ENCODE measurements around the gene ITGA2B.

Gene ITGA2B

DNA sequence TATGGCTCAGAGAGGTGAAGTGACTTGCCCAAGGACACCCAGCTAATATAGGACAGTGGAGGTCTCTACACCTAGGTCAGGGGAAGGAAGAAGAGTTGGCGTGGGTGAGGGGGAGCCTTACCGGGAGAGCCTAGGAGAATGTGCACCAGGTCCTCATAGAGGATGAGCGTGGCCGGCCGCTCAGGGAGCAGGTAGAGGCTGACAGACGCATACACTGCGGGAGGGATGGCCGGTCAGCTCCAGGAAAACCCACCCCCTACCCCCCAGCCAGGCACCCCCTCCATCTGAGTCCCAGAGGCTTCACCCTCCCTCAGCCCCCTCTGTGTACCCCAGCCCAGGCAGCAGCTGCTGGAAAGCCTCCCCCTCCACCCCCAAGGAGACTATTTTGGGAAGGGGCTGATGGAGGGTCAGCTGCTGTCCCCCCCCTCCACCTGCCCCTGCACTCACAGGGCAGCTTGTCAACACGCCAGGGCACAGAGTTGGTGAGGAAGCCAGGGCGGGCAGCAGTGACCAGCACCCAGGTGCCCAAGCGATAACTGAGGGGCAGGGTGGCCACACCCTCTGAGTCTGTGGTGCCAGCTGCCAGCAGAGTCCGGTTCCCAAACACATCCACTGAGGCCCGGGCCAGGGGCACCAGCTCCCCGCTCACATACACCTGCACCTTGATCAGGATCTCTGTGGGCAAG lies 29.8 kb downstream of the ITGA2B start:
- no peak overlapping the region for H3K4me3 ChIP-seq (ENCODE audit: low read length in 2 of 2)
- H3K27me3 ChIP-seq (ENCODE audit: control insufficient read depth in 1 of 2, insufficient read depth in 2 of 2, low read length in 2 of 2), result peaks cover 0 to 4% of the 10 kb centered on the region in 2 donors
- H3K9me3 ChIP-seq (ENCODE audit: control insufficient read depth in 2 of 2, low read length in 2 of 2), result no peaks in the 10 kb centered on the region
- H3K9ac ChIP-seq (ENCODE audit: low read length in 2 of 2), result no peak overlapping the region
- no peaks in the 10 kb centered on the region for H3K36me3 ChIP-seq (ENCODE audit: control insufficient read depth in 2 of 2, insufficient read depth in 2 of 2, low read length in 2 of 2)
- H3K27ac ChIP-seq (ENCODE audit: low read length), result no peak overlapping the region
- H3K4me1 ChIP-seq (ENCODE audit: control insufficient read depth, insufficient read depth, low read length), result peaks cover 11% of the 10 kb centered on the region

DNA sequence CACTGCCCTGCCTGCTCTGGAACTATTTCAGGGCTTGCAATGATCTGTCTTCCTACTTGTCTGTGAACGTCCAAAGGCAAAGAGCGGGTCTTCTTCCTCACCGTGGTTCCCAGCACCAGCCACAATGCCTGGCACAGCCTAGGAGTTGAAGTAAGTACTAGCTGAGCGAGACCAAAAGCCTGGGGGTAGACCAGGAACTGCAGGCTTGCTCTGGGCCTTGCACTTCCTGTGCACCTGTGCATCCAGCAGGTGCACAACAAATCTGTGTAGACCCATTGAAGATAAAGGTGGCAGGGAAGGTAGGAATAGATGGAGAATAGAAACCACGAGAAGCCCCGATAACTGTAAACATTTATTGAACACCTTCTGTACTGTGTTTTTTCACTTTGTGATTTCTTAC lies 30.4 kb downstream of the ITGA2B start:
- Histone ChIP-seq H3K4me3 (ENCODE audit: low read length in 2 of 2) (no peak overlapping the region), H3K9me3 (ENCODE audit: control insufficient read depth in 2 of 2, low read length in 2 of 2) (no peaks in the 10 kb centered on the region), H3K4me1 (ENCODE audit: control insufficient read depth, insufficient read depth, low read length) (peaks cover 10% of the 10 kb centered on the region), H3K27ac (ENCODE audit: low read length) (no peak overlapping the region), H3K9ac (ENCODE audit: low read length in 2 of 2) (no peak overlapping the region), H3K36me3 (ENCODE audit: control insufficient read depth in 2 of 2, insufficient read depth in 2 of 2, low read length in 2 of 2) (no peaks in the 10 kb centered on the region), H3K27me3 (ENCODE audit: control insufficient read depth in 1 of 2, insufficient read depth in 2 of 2, low read length in 2 of 2) (peaks cover 0 to 4% of the 10 kb centered on the region in 2 donors)

DNA sequence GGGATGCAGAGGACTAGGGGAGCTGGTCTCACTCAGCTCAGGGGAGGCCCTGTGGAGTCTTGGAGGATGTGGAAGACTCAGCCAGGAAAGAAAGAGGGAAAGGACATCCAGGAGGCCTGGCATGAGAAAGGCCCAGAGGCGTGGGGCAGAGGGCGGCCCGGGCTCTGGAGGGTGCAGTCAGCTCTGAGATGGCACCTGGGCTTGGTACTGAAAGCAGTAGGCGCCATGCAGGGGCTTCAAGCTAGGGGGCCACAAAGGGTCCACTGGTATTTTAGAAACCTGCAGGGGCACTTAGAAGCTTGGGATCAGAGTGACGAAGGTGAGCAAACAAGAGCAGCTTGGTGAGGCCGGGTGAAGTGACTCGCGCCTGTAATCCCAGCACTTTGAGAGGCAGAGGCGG lies 31.4 kb downstream of the ITGA2B start:
- Histone ChIP-seq H3K36me3 (ENCODE audit: control insufficient read depth in 2 of 2, insufficient read depth in 2 of 2, low read length in 2 of 2) (no peaks in the 10 kb centered on the region), H3K9me3 (ENCODE audit: control insufficient read depth in 2 of 2, low read length in 2 of 2) (no peaks in the 10 kb centered on the region), H3K9ac (ENCODE audit: low read length in 2 of 2) (no peak overlapping the region), H3K27ac (ENCODE audit: low read length) (no peak overlapping the region), H3K27me3 (ENCODE audit: control insufficient read depth in 1 of 2, insufficient read depth in 2 of 2, low read length in 2 of 2) (peaks cover 0 to 4% of the 10 kb centered on the region in 2 donors), H3K4me3 (ENCODE audit: low read length in 2 of 2) (no peak overlapping the region), H3K4me1 (ENCODE audit: control insufficient read depth, insufficient read depth, low read length) (peaks cover 3% of the 10 kb centered on the region)

DNA sequence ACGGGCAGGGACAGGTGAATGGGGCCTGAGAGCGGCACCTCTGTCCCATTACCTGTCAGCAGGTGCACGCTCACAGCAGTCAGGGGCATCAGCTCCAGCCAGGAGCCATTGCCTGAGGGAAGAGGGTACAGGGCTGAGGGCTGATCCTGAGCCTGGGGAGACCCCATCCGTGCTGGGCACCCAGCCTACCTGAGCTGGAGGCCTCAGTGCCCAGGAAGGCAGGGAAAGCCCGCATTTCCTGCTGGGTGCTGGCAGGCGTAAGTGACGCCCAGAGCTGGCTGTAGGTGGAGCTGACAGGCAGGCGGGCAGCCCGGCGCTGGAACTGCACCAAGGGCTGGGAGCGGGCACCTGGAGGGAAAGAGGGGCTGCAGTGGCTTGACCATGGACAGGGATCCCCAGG lies 33.2 kb downstream of the ITGA2B start:
- Histone ChIP-seq H3K27me3 (ENCODE audit: control insufficient read depth in 1 of 2, insufficient read depth in 2 of 2, low read length in 2 of 2) (peaks cover 0 to 4% of the 10 kb centered on the region in 2 donors), H3K36me3 (ENCODE audit: control insufficient read depth in 2 of 2, insufficient read depth in 2 of 2, low read length in 2 of 2) (peaks cover 8 to 11% of the 10 kb centered on the region in 2 donors), H3K9me3 (ENCODE audit: control insufficient read depth in 2 of 2, low read length in 2 of 2) (no peaks in the 10 kb centered on the region), H3K4me3 (ENCODE audit: low read length in 2 of 2) (no peak overlapping the region), H3K4me1 (ENCODE audit: control insufficient read depth, insufficient read depth, low read length) (peaks cover 2% of the 10 kb centered on the region), H3K9ac (ENCODE audit: low read length in 2 of 2) (no peak overlapping the region), H3K27ac (ENCODE audit: low read length) (no peak overlapping the region)

DNA sequence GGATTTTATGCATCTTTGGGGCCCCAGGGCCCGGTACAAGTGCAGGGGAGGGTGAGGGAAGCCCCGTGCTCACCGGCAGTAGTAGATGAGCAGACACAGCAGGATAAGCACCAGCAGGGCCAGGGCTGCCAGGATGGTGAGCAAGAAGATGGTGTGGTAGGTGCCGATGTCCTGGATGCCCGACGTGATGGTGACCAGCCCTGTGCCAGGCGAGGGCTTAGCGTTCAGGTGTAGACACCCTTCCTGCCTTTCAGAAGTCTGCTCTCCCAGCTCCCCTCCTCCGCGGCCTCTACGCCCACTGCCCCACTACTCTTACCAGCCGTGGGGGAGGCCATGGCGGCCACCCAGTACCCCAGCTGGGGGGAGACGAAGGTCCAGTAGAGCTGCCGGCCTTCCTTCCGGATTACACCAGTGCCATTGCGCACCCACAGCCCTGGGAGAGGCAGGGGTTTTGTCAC lies 33.8 kb downstream of the ITGA2B start:
- peaks cover 12 to 16% of the 10 kb centered on the region in 2 donors for H3K36me3 ChIP-seq (ENCODE audit: control insufficient read depth in 2 of 2, insufficient read depth in 2 of 2, low read length in 2 of 2)
- no peak overlapping the region for H3K9ac ChIP-seq (ENCODE audit: low read length in 2 of 2)
- H3K9me3 ChIP-seq (ENCODE audit: control insufficient read depth in 2 of 2, low read length in 2 of 2), result no peaks in the 10 kb centered on the region
- H3K27ac ChIP-seq (ENCODE audit: low read length), result no peak overlapping the region
- H3K27me3 ChIP-seq (ENCODE audit: control insufficient read depth in 1 of 2, insufficient read depth in 2 of 2, low read length in 2 of 2), result peaks cover 0 to 2% of the 10 kb centered on the region in 2 donors
- H3K4me3 ChIP-seq (ENCODE audit: low read length in 2 of 2), result no peak overlapping the region
- peaks cover 2% of the 10 kb centered on the region for H3K4me1 ChIP-seq (ENCODE audit: control insufficient read depth, insufficient read depth, low read length)

DNA sequence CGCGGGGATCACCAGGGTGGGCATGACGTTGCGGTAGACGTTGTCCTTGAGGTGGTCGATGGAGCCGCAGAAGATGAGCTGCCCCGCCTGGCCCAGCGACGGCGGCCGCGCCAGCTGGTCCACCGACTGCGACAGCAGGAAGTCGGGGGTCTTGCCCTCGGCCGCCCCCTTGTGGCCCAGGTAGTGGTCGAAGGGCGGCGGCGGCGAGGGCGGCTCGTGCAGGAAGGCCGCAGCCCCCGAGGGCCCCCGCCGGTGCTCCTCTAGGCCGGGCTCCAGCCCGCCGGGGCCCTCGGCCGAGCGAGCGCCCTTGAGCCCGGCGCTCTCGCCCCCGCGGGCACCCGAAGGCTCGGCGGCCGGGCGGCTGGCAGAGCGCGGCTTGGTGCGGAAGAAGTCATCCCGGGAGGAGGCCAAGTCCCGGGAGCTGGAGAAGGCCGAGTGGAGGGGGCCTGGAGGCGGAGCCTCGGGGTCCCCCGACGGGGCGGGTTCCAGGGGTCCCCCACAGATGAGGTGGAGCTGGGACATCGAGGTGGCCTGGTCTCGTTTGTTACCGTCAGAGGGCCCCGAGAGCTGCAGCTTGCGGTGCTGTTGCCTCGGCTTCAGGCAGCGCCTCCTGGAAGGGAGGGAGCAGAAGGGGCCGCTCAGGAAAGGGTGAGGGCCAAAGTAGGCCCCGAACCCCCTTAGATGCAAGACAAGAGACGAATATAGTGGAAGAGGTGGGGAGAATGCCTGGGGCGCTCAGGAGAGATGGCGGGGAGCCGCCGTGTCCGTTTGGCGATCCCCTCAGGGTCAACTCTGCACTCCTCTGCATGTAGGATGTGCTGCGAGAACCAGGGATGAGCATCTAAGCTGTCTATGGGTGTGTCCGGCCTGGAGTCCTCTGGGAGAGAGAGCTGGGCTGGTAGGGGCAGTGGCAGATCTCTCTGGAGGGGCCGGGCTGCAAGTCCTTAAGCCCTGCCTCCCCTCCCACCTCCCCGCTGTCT lies 34.6 kb downstream of the ITGA2B start:
- peaks cover 14 to 16% of the 10 kb centered on the region in 2 donors for H3K36me3 ChIP-seq (ENCODE audit: control insufficient read depth in 2 of 2, insufficient read depth in 2 of 2, low read length in 2 of 2)
- H3K4me3 ChIP-seq (ENCODE audit: low read length in 2 of 2), result no peak overlapping the region
- H3K9me3 ChIP-seq (ENCODE audit: control insufficient read depth in 2 of 2, low read length in 2 of 2), result no peaks in the 10 kb centered on the region
- no peaks in the 10 kb centered on the region for H3K27me3 ChIP-seq (ENCODE audit: control insufficient read depth in 1 of 2, insufficient read depth in 2 of 2, low read length in 2 of 2)
- H3K4me1 ChIP-seq (ENCODE audit: control insufficient read depth, insufficient read depth, low read length), result no peaks in the 10 kb centered on the region
- H3K27ac ChIP-seq (ENCODE audit: low read length), result no peak overlapping the region
- H3K9ac ChIP-seq (ENCODE audit: low read length in 2 of 2), result no peak overlapping the region

DNA sequence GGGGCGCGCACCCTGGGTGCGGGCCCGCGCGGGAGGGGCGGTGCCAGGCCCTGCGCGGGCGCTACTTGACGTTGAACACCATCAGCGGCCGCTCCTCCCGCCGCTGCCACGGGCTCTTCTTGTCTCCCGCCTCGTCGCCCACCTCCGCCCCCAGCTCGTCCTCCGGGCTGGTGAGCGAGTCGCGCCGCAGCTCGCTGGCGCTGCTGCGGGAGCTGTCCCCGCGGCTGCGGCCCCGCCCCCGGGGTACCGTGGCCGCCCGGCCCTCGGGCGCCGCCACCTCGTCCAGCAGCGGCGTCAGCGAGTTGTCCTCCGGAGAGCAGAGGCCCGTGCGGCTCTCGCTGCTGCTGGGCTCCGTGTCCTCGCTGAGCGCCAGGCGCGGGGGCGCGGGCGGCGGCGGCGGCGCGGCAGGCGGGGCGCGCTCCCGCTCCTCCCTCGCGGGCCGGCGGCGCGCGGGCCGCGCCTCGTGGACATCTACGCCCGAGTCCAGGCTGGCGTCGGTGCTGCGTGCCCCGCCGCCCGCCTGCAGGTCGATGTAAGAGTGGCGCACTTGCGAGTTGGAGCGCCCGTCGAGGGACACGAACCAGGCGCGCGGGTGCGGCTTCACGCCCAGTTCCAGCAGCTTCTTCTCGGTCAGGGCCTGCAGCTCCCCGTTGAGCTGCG lies 35.6 kb downstream of the ITGA2B start:
- Histone ChIP-seq H3K27ac (ENCODE audit: low read length) (no peak overlapping the region), H3K4me1 (ENCODE audit: control insufficient read depth, insufficient read depth, low read length) (no peaks in the 10 kb centered on the region), H3K36me3 (ENCODE audit: control insufficient read depth in 2 of 2, insufficient read depth in 2 of 2, low read length in 2 of 2) (peaks cover 16% of the 10 kb centered on the region in 2 donors), H3K9me3 (ENCODE audit: control insufficient read depth in 2 of 2, low read length in 2 of 2) (no peaks in the 10 kb centered on the region), H3K27me3 (ENCODE audit: control insufficient read depth in 1 of 2, insufficient read depth in 2 of 2, low read length in 2 of 2) (no peaks in the 10 kb centered on the region), H3K9ac (ENCODE audit: low read length in 2 of 2) (peak overlapping the region in 1 of 2 donors; percentile 41), H3K4me3 (ENCODE audit: low read length in 2 of 2) (peak overlapping the region in 1 of 2 donors; percentile 66)

DNA sequence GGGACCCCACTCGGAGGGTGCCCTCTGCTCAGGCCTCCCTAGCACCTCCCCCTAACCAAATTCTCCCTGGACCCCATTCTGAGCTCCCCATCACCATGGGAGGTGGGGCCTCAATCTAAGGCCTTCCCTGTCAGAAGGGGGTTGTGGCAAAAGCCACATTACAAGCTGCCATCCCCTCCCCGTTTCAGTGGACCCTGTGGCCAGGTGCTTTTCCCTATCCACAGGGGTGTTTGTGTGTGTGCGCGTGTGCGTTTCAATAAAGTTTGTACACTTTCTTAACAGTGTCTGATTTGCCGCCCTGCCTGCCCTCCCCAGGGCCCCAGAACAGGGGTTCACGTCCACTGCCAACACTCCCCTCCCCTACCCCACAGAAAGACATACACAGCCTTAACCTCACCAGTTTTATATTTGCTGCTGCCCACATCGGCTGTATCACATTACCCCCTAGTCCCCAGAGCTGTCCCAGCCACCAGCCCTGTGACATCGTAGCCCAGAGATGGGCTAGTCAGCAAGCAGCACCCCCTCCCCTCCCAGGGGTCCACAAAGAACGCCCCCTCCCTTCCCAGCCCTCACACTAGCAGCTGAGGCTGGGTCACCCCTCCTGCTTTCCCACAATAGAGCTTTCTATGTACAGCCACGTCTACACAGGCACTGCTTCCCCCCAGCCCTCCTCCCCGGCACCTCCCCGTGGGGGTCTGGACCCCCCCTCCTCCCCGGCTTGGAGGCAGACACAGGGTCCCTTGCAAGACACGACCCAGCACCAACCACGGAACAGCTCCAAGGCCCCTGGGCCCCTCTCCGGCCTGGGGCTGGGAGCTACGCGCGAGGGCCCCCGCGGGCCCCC lies 36.4 kb downstream of the ITGA2B start:
- Histone ChIP-seq H3K27ac (ENCODE audit: low read length) (no peak overlapping the region), H3K9ac (ENCODE audit: low read length in 2 of 2) (peak overlapping the region in 1 of 2 donors; percentile 41), H3K36me3 (ENCODE audit: control insufficient read depth in 2 of 2, insufficient read depth in 2 of 2, low read length in 2 of 2) (peaks cover 16% of the 10 kb centered on the region in 2 donors), H3K27me3 (ENCODE audit: control insufficient read depth in 1 of 2, insufficient read depth in 2 of 2, low read length in 2 of 2) (no peaks in the 10 kb centered on the region), H3K9me3 (ENCODE audit: control insufficient read depth in 2 of 2, low read length in 2 of 2) (no peaks in the 10 kb centered on the region), H3K4me3 (ENCODE audit: low read length in 2 of 2) (peak overlapping the region in 1 of 2 donors; percentile 66), H3K4me1 (ENCODE audit: control insufficient read depth, insufficient read depth, low read length) (no peaks in the 10 kb centered on the region)

DNA sequence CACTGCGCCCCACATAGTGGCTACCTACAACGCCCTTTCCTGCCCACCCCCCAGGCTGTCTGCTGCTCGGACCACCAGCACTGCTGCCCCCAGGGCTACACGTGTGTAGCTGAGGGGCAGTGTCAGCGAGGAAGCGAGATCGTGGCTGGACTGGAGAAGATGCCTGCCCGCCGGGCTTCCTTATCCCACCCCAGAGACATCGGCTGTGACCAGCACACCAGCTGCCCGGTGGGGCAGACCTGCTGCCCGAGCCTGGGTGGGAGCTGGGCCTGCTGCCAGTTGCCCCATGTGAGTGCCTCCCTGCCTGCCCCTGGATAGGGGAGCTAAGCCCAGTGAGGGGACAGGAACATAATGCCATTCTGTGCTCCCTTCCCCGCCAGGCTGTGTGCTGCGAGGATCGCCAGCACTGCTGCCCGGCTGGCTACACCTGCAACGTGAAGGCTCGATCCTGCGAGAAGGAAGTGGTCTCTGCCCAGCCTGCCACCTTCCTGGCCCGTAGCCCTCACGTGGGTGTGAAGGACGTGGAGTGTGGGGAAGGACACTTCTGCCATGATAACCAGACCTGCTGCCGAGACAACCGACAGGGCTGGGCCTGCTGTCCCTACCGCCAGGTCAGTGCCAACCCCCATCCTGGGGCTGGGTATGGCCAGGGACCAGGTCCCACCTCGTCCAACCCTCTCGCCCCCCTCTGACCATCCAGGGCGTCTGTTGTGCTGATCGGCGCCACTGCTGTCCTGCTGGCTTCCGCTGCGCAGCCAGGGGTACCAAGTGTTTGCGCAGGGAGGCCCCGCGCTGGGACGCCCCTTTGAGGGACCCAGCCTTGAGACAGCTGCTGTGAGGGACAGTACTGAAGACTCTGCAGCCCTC lies 37.3 kb downstream of the ITGA2B start:
- H3K27me3 ChIP-seq (ENCODE audit: control insufficient read depth in 1 of 2, insufficient read depth in 2 of 2, low read length in 2 of 2), result no peaks in the 10 kb centered on the region
- H3K4me3 ChIP-seq (ENCODE audit: low read length in 2 of 2), result no peak overlapping the region
- H3K4me1 ChIP-seq (ENCODE audit: control insufficient read depth, insufficient read depth, low read length), result no peaks in the 10 kb centered on the region
- peaks cover 16% of the 10 kb centered on the region in 2 donors for H3K36me3 ChIP-seq (ENCODE audit: control insufficient read depth in 2 of 2, insufficient read depth in 2 of 2, low read length in 2 of 2)
- H3K27ac ChIP-seq (ENCODE audit: low read length), result no peak overlapping the region
- H3K9me3 ChIP-seq (ENCODE audit: control insufficient read depth in 2 of 2, low read length in 2 of 2), result no peaks in the 10 kb centered on the region
- H3K9ac ChIP-seq (ENCODE audit: low read length in 2 of 2), result no peak overlapping the region

All from stomach smooth muscle (tissue), 2 donors.